Measurements from ENCODE around the gene RELL1. TPM values are rescaled to one million over a fixed set of nuclear protein-coding genes. Genes with fewer than 3 reads are reported as not detected.

Gene RELL1
- total RNA-seq, 1 experiment from 2014 or later = 18.2 TPM

DNA sequence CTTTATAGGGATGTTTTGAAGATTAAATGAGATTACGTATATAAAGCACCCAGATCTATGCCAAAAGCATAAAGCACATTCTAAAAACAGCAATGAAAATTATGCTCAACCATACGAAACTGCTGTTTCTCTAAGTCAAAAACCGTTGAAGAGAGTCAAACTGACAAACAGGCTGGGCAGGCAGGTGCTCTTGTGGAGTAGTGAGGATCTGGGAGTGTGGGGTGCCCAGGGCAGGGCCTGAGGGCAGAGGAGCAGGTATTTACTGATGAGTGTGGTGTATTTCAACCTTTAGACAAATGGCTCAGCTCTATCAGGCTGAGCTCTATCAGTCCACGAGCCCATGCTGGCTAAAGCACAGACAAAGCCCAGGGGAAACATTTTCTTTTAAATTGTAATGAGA lies 40.4 kb downstream of the RELL1 start:
- no peak overlapping the region for H3K4me3 Mint-ChIP-seq (ENCODE audit: low read depth, unreplicated experiment)
- intact Hi-C loops (cut with micrococcal nuclease; ENCODE audit: unreplicated experiment) = no loop called here
- no TSS peak for BruUV-seq (replicated peaks)
- TF ChIP-seq, protein P1, sequence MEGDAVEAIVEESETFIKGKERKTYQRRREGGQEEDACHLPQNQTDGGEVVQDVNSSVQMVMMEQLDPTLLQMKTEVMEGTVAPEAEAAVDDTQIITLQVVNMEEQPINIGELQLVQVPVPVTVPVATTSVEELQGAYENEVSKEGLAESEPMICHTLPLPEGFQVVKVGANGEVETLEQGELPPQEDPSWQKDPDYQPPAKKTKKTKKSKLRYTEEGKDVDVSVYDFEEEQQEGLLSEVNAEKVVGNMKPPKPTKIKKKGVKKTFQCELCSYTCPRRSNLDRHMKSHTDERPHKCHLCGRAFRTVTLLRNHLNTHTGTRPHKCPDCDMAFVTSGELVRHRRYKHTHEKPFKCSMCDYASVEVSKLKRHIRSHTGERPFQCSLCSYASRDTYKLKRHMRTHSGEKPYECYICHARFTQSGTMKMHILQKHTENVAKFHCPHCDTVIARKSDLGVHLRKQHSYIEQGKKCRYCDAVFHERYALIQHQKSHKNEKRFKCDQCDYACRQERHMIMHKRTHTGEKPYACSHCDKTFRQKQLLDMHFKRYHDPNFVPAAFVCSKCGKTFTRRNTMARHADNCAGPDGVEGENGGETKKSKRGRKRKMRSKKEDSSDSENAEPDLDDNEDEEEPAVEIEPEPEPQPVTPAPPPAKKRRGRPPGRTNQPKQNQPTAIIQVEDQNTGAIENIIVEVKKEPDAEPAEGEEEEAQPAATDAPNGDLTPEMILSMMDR (IDR thresholded peaks at IDR 0.05; ENCODE audit: unreplicated experiment) = no peak
- CTCF ChIA-PET = no interaction called here
- H3K4me1 Mint-ChIP-seq (ENCODE audit: low read depth, unreplicated experiment) = peaks cover 24% of the 10 kb centered on the region
- no peaks in the 10 kb centered on the region for H3K27me3 Mint-ChIP-seq (ENCODE audit: unreplicated experiment)
- no peak overlapping the region for H3K27ac Mint-ChIP-seq (ENCODE audit: unreplicated experiment)
- no peak for DNase-seq
- peaks cover 5% of the 10 kb centered on the region for H3K36me3 Mint-ChIP-seq (ENCODE audit: insufficient read depth, unreplicated experiment)
- H3K9me3 Mint-ChIP-seq (ENCODE audit: low read depth, unreplicated experiment) = no peaks in the 10 kb centered on the region

DNA sequence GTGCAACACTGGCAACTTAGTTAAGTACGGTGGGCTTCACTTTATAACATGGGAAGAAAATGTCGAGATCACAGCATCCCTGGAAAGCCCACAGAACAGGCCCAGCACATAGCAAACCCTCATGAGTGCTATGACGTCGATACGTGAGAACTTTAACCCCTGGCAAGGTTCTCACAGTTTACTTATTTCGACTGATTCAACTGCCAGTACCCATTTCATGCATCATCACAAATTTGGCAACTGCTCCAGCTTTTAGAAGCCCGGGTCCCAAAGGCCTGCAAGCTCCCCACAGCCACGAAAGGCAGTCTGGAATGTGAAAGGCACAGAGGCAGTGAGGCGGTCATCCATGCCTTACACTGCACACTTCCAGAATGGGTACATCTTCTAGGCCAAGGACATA lies 41.2 kb downstream of the RELL1 start:
- CTCF ChIA-PET = no interaction called here
- intact Hi-C loops (cut with micrococcal nuclease; ENCODE audit: unreplicated experiment) = no loop called here
- Mint-ChIP-seq H3K27ac (ENCODE audit: unreplicated experiment) (no peak overlapping the region), H3K9me3 (ENCODE audit: low read depth, unreplicated experiment) (no peaks in the 10 kb centered on the region), H3K27me3 (ENCODE audit: unreplicated experiment) (no peaks in the 10 kb centered on the region), H3K4me3 (ENCODE audit: low read depth, unreplicated experiment) (no peak overlapping the region), H3K4me1 (ENCODE audit: low read depth, unreplicated experiment) (peaks cover 19% of the 10 kb centered on the region), H3K36me3 (ENCODE audit: insufficient read depth, unreplicated experiment) (peaks cover 5% of the 10 kb centered on the region)
- no TSS peak for BruUV-seq (replicated peaks)
- TF ChIP-seq, protein P1 (IDR thresholded peaks at IDR 0.05; ENCODE audit: unreplicated experiment) = no peak
- no peak for DNase-seq

DNA sequence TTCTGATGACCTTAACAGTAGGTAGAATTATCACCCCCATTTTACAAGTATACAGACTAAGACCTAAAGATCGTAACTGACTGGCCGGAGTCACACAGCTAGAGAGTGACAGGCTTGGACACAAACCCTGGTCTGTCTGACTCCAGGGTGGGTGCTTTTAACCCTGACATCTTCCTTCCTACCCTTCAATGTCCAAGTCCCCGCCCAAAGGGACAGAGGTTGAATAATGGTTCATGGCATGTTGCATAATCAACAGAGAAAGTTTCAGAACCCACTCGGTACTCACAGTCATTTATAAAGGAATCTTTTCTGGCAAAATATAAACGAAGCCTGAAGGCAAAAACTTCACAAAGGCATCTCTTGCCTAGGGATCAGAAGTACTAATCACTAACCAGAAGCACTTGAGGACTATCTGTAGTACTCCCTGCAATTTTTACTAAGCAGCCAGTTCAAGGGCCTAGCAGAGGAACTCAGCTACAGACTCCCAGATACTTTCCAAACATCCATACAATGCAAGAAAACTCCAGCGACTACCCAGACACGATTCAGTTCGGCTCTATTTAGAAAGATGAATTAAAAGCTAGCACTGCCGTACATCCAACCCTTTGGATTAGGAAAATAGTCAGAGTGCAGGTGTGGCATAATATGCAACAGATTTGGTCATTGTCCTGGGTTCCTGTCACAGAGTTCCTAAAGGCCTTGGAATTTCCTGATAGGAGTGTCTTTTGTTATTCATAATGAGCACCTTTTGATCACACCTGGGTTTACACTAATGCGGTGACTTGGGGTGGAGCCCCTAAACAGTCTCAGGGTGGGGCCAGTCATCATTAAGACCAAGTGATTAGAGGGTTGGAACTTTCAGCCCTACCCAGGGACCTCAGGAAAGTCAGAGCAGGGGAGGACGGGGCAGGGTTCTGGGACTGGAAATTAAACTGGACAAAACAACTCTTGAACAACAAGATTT lies 44.0 kb downstream of the RELL1 start:
- no peak overlapping the region for H3K4me3 Mint-ChIP-seq (ENCODE audit: low read depth, unreplicated experiment)
- H3K27me3 Mint-ChIP-seq (ENCODE audit: unreplicated experiment) = no peaks in the 10 kb centered on the region
- peaks cover 5% of the 10 kb centered on the region for H3K36me3 Mint-ChIP-seq (ENCODE audit: insufficient read depth, unreplicated experiment)
- peaks cover 9% of the 10 kb centered on the region for H3K4me1 Mint-ChIP-seq (ENCODE audit: low read depth, unreplicated experiment)
- intact Hi-C loops (cut with micrococcal nuclease; ENCODE audit: unreplicated experiment) = no loop called here
- H3K27ac Mint-ChIP-seq (ENCODE audit: unreplicated experiment) = no peak overlapping the region
- DNase-seq = no peak
- no TSS peak for BruUV-seq (replicated peaks)
- no peaks in the 10 kb centered on the region for H3K9me3 Mint-ChIP-seq (ENCODE audit: low read depth, unreplicated experiment)
- CTCF ChIA-PET = no interaction called here
- TF ChIP-seq, protein P1 (IDR thresholded peaks at IDR 0.05; ENCODE audit: unreplicated experiment) = no peak

DNA sequence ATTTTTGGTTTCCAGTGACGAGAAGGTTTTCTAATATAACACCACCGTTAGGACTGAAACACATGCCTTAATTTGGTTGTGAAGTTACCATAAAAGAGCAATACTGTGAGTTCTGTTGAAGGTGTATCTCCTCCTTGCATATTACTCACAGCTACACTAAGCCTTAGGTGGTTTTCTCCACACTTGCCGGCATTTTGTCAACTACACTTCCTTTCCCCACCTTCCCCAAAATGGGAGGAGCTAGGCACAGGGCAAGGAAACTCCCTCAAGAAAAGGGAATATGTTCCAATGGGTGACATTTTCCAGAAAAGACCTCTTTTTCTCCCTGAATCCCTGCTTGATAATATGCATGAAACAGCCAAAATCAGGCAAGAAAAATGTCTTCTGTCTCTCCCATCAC lies 44.8 kb downstream of the RELL1 start:
- intact Hi-C loops (cut with micrococcal nuclease; ENCODE audit: unreplicated experiment) = no loop called here
- no TSS peak for BruUV-seq (replicated peaks)

More for the DNA sequence above, 44.8 kb downstream of the RELL1 start:
- Mint-ChIP-seq H3K4me3 (ENCODE audit: low read depth, unreplicated experiment) (no peak overlapping the region), H3K27me3 (ENCODE audit: unreplicated experiment) (no peaks in the 10 kb centered on the region), H3K4me1 (ENCODE audit: low read depth, unreplicated experiment) (peaks cover 9% of the 10 kb centered on the region), H3K36me3 (ENCODE audit: insufficient read depth, unreplicated experiment) (peaks cover 5% of the 10 kb centered on the region), H3K27ac (ENCODE audit: unreplicated experiment) (no peak overlapping the region), H3K9me3 (ENCODE audit: low read depth, unreplicated experiment) (no peaks in the 10 kb centered on the region)
- CTCF ChIA-PET = no interaction called here
- no peak for DNase-seq
- TF ChIP-seq, protein P1 (IDR thresholded peaks at IDR 0.05; ENCODE audit: unreplicated experiment) = no peak
